B cell (primary cell): ENCODE results near the gene JUNB. TPM values are rescaled to one million over a fixed set of nuclear protein-coding genes. Genes with fewer than 3 reads are reported as not detected.

Source experiments
- ATAC-seq: fragments of 200-7000 bp; cut with Tn5 transposase; one replicate; pipeline ENCODE4 v1.10.0; 2021; ENCODE audit warnings: low read depth, mild to moderate bottlenecking, moderate number of reproducible peaks, moderate library complexity
- CTCF ChIA-PET: fragments of 350-600 bp; sonication (Branson Sonifier 250); formaldehyde crosslinking; loops from one replicate; lab custom pipeline; 2021; ENCODE audit warnings: antibody characterized with exemption, inconsistent platforms; lab: Charles Lee
- POLR2A ChIA-PET: fragments of 350-600 bp; sonication (Branson Sonifier 250); formaldehyde crosslinking; loops from one replicate; lab custom pipeline; 2021; ENCODE audit warnings: antibody characterized with exemption; lab: Charles Lee
- DNase-seq: peaks from one replicate; pipeline ENCODE4 v3.0.0; 2013
- H2AFZ ChIP-seq: 2 replicates; pipeline ENCODE4 v1.6.1; 2012; ENCODE audit warnings: mild to moderate bottlenecking, low read depth, low read length; ENCODE audit not compliant: insufficient read depth, poor library complexity, severe bottlenecking
- H3K27ac ChIP-seq, 2 donors: 1 replicate in 1 of 2; 2 replicates in 1 of 2; pipeline ENCODE4 v1.5.1; 2012 to 2013; ENCODE audit warnings: low read length in 2 of 2, mild to moderate bottlenecking in 2 of 2, moderate library complexity in 1 of 2
- H3K27me3 ChIP-seq, 4 experiments: fragments of 200-600 bp in 1 of 4; sonication (generic) in 1 of 4; replicated peaks in 1 of 4; 1 replicate in 2 of 4; 2 replicates in 2 of 4; pipeline versions ENCODE4 v1.6.1 to v1.7.0; 2013 to 2016; ENCODE audit warnings: low read length in 3 of 4, mild to moderate bottlenecking in 2 of 4, mixed read lengths in 1 of 4, moderate library complexity in 1 of 4; ENCODE audit not compliant: insufficient read depth in 4 of 4, control insufficient read depth in 3 of 4; ENCODE audit errors: control extremely low read depth in 1 of 4
- H3K36me3 ChIP-seq, 2 experiments: replicated peaks in 1 of 2; 1 replicate in 1 of 2; 2 replicates in 1 of 2; pipeline versions ENCODE4 v1.6.1 to v1.7.1; 2013; ENCODE audit warnings: low read length in 1 of 2; ENCODE audit not compliant: insufficient read depth in 2 of 2, control insufficient read depth in 1 of 2; ENCODE audit errors: control extremely low read depth in 1 of 2, extremely low read depth in 1 of 2
- H3K4me1 ChIP-seq, 2 donors: fragments of 200-600 bp in 1 of 2; sonication (generic) in 1 of 2; 1 replicate in 1 of 2; 2 replicates in 1 of 2; pipeline versions ENCODE4 v1.5.1 to v1.6.1; 2013 to 2017; ENCODE audit warnings: low read length in 2 of 2; ENCODE audit not compliant: control insufficient read depth in 2 of 2, insufficient read depth in 2 of 2
- H3K4me2 ChIP-seq: replicated peaks from 2 replicates; pipeline ENCODE3; 2012; ENCODE audit warnings: mild to moderate bottlenecking, low read depth, low read length; ENCODE audit not compliant: poor library complexity, severe bottlenecking
- H3K4me3 ChIP-seq, 5 experiments: fragments of 200-600 bp in 1 of 5; sonication (generic) in 1 of 5; 1 replicate in 3 of 5; 2 replicates in 2 of 5; pipeline versions ENCODE4 v1.5.1 to v1.7.0; 2011 to 2016; ENCODE audit warnings: low read length in 4 of 5, mild to moderate bottlenecking in 4 of 5, low read depth in 2 of 5, control low read depth in 1 of 5, moderate library complexity in 1 of 5; ENCODE audit not compliant: insufficient read depth in 1 of 5; ENCODE audit errors: control extremely low read depth in 1 of 5, extremely low read depth in 1 of 5
- H3K79me2 ChIP-seq: fragments of 200-600 bp; sonication (generic); one replicate; pipeline ENCODE4 v1.6.0; 2016; ENCODE audit warnings: low read length; ENCODE audit not compliant: control insufficient read depth, insufficient read depth
- H3K9ac ChIP-seq: fragments of 200-600 bp; sonication (generic); 2 replicates; pipeline ENCODE4 v1.6.1; 2017; ENCODE audit warnings: mild to moderate bottlenecking, low read length, moderate library complexity
- H3K9me3 ChIP-seq, 3 donors: one replicate each; pipeline versions ENCODE4 v1.6.1 to v1.7.1; 2013; ENCODE audit warnings: low read length in 2 of 3; ENCODE audit not compliant: control insufficient read depth in 2 of 3, insufficient read depth in 1 of 3; ENCODE audit errors: control extremely low read depth in 1 of 3
- H4K20me1 ChIP-seq: 2 replicates; pipeline ENCODE4 v1.6.0; 2012; ENCODE audit warnings: mild to moderate bottlenecking, low read length; ENCODE audit not compliant: insufficient read depth, control insufficient read depth, poor library complexity, severe bottlenecking
- H3K27ac Mint-ChIP-seq: one replicate; pipeline ENCODE4 v1.8.0; 2021; ENCODE audit warnings: mixed read lengths
- H3K27me3 Mint-ChIP-seq: one replicate; pipeline ENCODE4 v1.8.0; 2021; ENCODE audit warnings: mixed read lengths
- H3K4me1 Mint-ChIP-seq: one replicate; pipeline ENCODE4 v1.8.0; 2021; ENCODE audit warnings: mixed read lengths
- H3K4me3 Mint-ChIP-seq: one replicate; pipeline ENCODE4 v1.8.0; 2021; ENCODE audit warnings: mixed read lengths
- H3K9me3 Mint-ChIP-seq: one replicate; pipeline ENCODE4 v1.8.0; 2022; ENCODE audit warnings: mixed read lengths; ENCODE audit not compliant: insufficient read depth
- CTCF ChIP-seq: fragments of 200-600 bp; IDR thresholded peaks from one replicate; pipeline ENCODE4 v1.8.0; 2022; ENCODE audit warnings: antibody characterized with exemption, mild to moderate bottlenecking
- EZH2 ChIP-seq: IDR thresholded peaks from 2 replicates; pipeline ENCODE4 v1.6.1; 2012; ENCODE audit warnings: borderline replicate concordance, low read depth, mild to moderate bottlenecking, moderate library complexity, low read length; ENCODE audit not compliant: insufficient read depth, poor library complexity, severe bottlenecking
- WGBS: methylation state at CpG from one replicate; pipeline ENCODE4 v1.1.5; 2013; ENCODE audit warnings: missing lambda C conversion rate; ENCODE audit not compliant: insufficient coverage; 5-methylcytosine and 5-hydroxymethylcytosine counted together
- intact Hi-C: fragments of 100-400 bp; cut with micrococcal nuclease; formaldehyde crosslinking; loops from one replicate; pipeline ENCODE4 v1.10.0; 2022
- polyA plus RNA-seq: library from polyadenylated mRNA; depleted of rRNA; stranded (reverse); fragments of >200 nt; gene quantifications from 2 replicates; pipeline ENCODE4 v1.2.3, GENCODE V29; 2012
- total RNA-seq, 2 donors: library from RNA; stranded (reverse); fragments of 120-200 nt in 1 of 2; gene quantifications; 1 replicate in 1 of 2; 2 replicates in 1 of 2; pipeline versions ENCODE4 v1.2.3 to v1.2.4, GENCODE V29; 2013 to 2022

The JUNB gene
- total and polyA plus RNA-seq, 2 donors (not counting 1 experiment from before 2014, with no cell fraction given): 206 to 4,055 TPM

- no peak overlapping the region for H3K4me3 Mint-ChIP-seq
- 82% methylated on average over 9 of the region's 10 CpGs for WGBS
- no peaks in the 10 kb centered on the region for H3K27me3 Mint-ChIP-seq
- H4K20me1 ChIP-seq: no peaks in the 10 kb centered on the region
- H3K9ac ChIP-seq: no peak overlapping the region
- peak overlapping the region; percentile 96 for H3K4me2 ChIP-seq
- ATAC-seq (no peak), DNase-seq (no peak)
- TF ChIP-seq EZH2 (no peak), CTCF (no peak)
- no peak overlapping the region for H2AFZ ChIP-seq
- no peaks in the 10 kb centered on the region for H3K79me2 ChIP-seq
- H3K27ac ChIP-seq: peak overlapping the region; percentile 92 to 97
- H3K9me3 Mint-ChIP-seq: no peaks in the 10 kb centered on the region
- CTCF ChIA-PET: interaction anchor here (1.0 to 27.9 kb wide), 2 partner anchors 15 to 24 kb away, joined by 3 to 1147 read pairs; partner anchors contain the start of genes JUNB, PRDX2, RNASEH2A and THSD8
- no peaks in the 10 kb centered on the region for H3K36me3 ChIP-seq
- no peaks in the 10 kb centered on the region for H3K9me3 ChIP-seq
- POLR2A ChIA-PET: interaction anchor here (4.9 kb wide), 1 partner anchor 9 kb away, joined by 118 read pairs; the partner anchor contains the start of gene JUNB
- H3K4me1 Mint-ChIP-seq: peaks cover 47% of the 10 kb centered on the region
- peaks cover 75 to 81% of the 10 kb centered on the region in 2 donors for H3K4me1 ChIP-seq
- no peak overlapping the region for H3K4me3 ChIP-seq
- intact Hi-C loops: no loop called here
- H3K27me3 ChIP-seq: no peaks in the 10 kb centered on the region
- no peak overlapping the region for H3K27ac Mint-ChIP-seq
Observed at GRCh38 chr19:12784394-12784870, 6.9 kb upstream of the JUNB start.

- no peaks in the 10 kb centered on the region for H3K9me3 ChIP-seq
- H3K79me2 ChIP-seq: no peaks in the 10 kb centered on the region
- CTCF ChIA-PET: interaction anchor here (3.9 to 5.0 kb wide), 2 partner anchors 8 to 11 kb away, joined by 28 to 65 read pairs; no protein-coding TSS in a partner anchor
- H3K4me1 Mint-ChIP-seq: peaks cover 42% of the 10 kb centered on the region
- H3K4me3 ChIP-seq: no peak overlapping the region
- no peak overlapping the region for H3K4me3 Mint-ChIP-seq
- no peaks in the 10 kb centered on the region for H3K36me3 ChIP-seq
- 58% methylated on average over 5 of the region's 5 CpGs for WGBS
- peaks cover 75 to 80% of the 10 kb centered on the region in 2 donors for H3K4me1 ChIP-seq
- intact Hi-C loops: loop anchor here (5.0 kb wide), 1 partner anchor 1203 kb away; no protein-coding TSS in a partner anchor
- H3K27ac Mint-ChIP-seq: no peak overlapping the region
- POLR2A ChIA-PET: interaction anchor here (4.9 kb wide), 1 partner anchor 8 kb away, joined by 118 read pairs; the partner anchor contains the start of gene JUNB
- peak overlapping the region; percentile 96 for H3K4me2 ChIP-seq
- H3K9ac ChIP-seq: no peak overlapping the region
- DNase-seq (peak; percentile 67), ATAC-seq (no peak)
- no peaks in the 10 kb centered on the region for H3K27me3 ChIP-seq
- H4K20me1 ChIP-seq: no peaks in the 10 kb centered on the region
- TF ChIP-seq EZH2 (no peak), CTCF (no peak)
- no peaks in the 10 kb centered on the region for H3K9me3 Mint-ChIP-seq
- peak overlapping the region; percentile 92 to 97 for H3K27ac ChIP-seq
- H2AFZ ChIP-seq: no peak overlapping the region
- no peaks in the 10 kb centered on the region for H3K27me3 Mint-ChIP-seq
Observed at GRCh38 chr19:12784871-12785430, 6.3 kb upstream of the JUNB start.
